Prostate gland (tissue), 2 donors: ENCODE results near the gene SLC25A33. TPM values are rescaled to one million over a fixed set of nuclear protein-coding genes. Genes with fewer than 3 reads are reported as not detected.
A peak's percentile ranks its signal among the peaks of the same experiment; 100 is the strongest.

Source experiments
- DNase-seq: peaks from one replicate; pipeline ENCODE4 v3.0.0-alpha.2; 2019; ENCODE audit warnings: low spot score
- H3K27ac ChIP-seq, 2 donors: fragments of 200-600 bp; sonication (generic); 2 replicates each; pipeline ENCODE4 v1.5.1; 2017 to 2019
- H3K27me3 ChIP-seq: fragments of 200-600 bp; sonication (generic); replicated peaks from 2 replicates; pipeline ENCODE4 v1.5.1; 2019; ENCODE audit not compliant: insufficient read depth
- H3K36me3 ChIP-seq, 2 donors: fragments of 200-600 bp; sonication (generic); 1 replicate in 1 of 2; 2 replicates in 1 of 2; pipeline versions ENCODE4 v1.5.1 to v1.8.1; 2017 to 2019
- H3K4me1 ChIP-seq: fragments of 200-600 bp; sonication (generic); replicated peaks from 2 replicates; pipeline ENCODE4 v1.5.1; 2019
- H3K4me3 ChIP-seq, 2 donors: fragments of 200-600 bp; sonication (generic); 2 replicates each; pipeline ENCODE4 v1.5.1; 2017 to 2019
- H3K9me3 ChIP-seq: fragments of 200-600 bp; sonication (generic); 2 replicates; pipeline ENCODE4 v1.5.1; 2017
- CTCF ChIP-seq, 4 experiments: fragments of 200-600 bp in 2 of 4; fragments of 450-650 bp in 2 of 4; sonication (generic) in 2 of 4; IDR thresholded peaks; 1 replicate in 3 of 4; 2 replicates in 1 of 4; pipeline ENCODE4 v1.5.1; 2016 to 2019; ENCODE audit warnings: antibody characterized with exemption in 4 of 4, mild to moderate bottlenecking in 2 of 4, moderate library complexity in 2 of 4
- POLR2A ChIP-seq: fragments of 450-650 bp; IDR thresholded peaks from one replicate; pipeline ENCODE4 v1.6.1; 2016; ENCODE audit warnings: antibody characterized with exemption, mild to moderate bottlenecking
- POLR2AphosphoS5 ChIP-seq: sonication (generic); formaldehyde crosslinking; IDR thresholded peaks from one replicate; pipeline ENCODE4 v1.6.1; 2017; ENCODE audit warnings: antibody characterized with exemption
- WGBS: methylation state at CpG from one replicate; pipeline ENCODE4 v1.1.5; 2018; 5-methylcytosine and 5-hydroxymethylcytosine counted together
- intact Hi-C: fragments of 100-400 bp; cut with DNase I; formaldehyde crosslinking; loops from one replicate; pipeline ENCODE4 v1.14.2; 2022
- total RNA-seq, 2 donors: library from RNA; depleted of rRNA; stranded (reverse); fragments of >200 nt; gene quantifications; one replicate each; pipeline ENCODE4 v1.1.0, GENCODE V29; 2016

The SLC25A33 gene
- total RNA-seq, 2 donors from 2014 or later, result 10.7 to 11.9 TPM

GRCh38 chr1:9549955-9550546 is 10.8 kb downstream of the SLC25A33 start:
- peaks cover 5% of the 10 kb centered on the region for H3K4me1 ChIP-seq
- intact Hi-C loops, result no loop called here
- TF ChIP-seq POLR2A (no peak), POLR2AphosphoS5 (no peak), CTCF (IDR thresholded peaks at IDR 0.05) (no peak)
- WGBS, result 95% methylated on average over 5 of the region's 6 CpGs
- no peak for DNase-seq
- no peak overlapping the region for H3K27ac ChIP-seq
- no peaks in the 10 kb centered on the region for H3K36me3 ChIP-seq
- no peaks in the 10 kb centered on the region for H3K9me3 ChIP-seq
- no peak overlapping the region for H3K4me3 ChIP-seq
- no peaks in the 10 kb centered on the region for H3K27me3 ChIP-seq

- 84% methylated on average over 1 of the region's 1 CpG for WGBS
- Histone ChIP-seq H3K4me3 (no peak overlapping the region), H3K36me3 (no peaks in the 10 kb centered on the region), H3K27me3 (no peaks in the 10 kb centered on the region), H3K27ac (peak overlapping the region; percentile 19 to 51), H3K4me1 (peaks cover 5% of the 10 kb centered on the region), H3K9me3 (no peaks in the 10 kb centered on the region)
- intact Hi-C loops, result no loop called here
- DNase-seq, result no peak
- TF ChIP-seq POLR2AphosphoS5, result no peak
- no peak for TF ChIP-seq POLR2A
- no peak for TF ChIP-seq CTCF (IDR thresholded peaks at IDR 0.05)
These were observed 12.7 kb downstream of the SLC25A33 start for GRCh38 chr1:9551984-9552383.

- intact Hi-C loops, result no loop called here
- Histone ChIP-seq H3K4me3 (no peak overlapping the region), H3K27me3 (no peaks in the 10 kb centered on the region), H3K36me3 (no peaks in the 10 kb centered on the region), H3K9me3 (no peaks in the 10 kb centered on the region), H3K4me1 (peaks cover 12% of the 10 kb centered on the region), H3K27ac (peak overlapping the region in 1 of 2 donors; percentile 68)
- 66% methylated on average over 4 of the region's 4 CpGs for WGBS
- peak; percentile 63 for DNase-seq
- TF ChIP-seq POLR2AphosphoS5, result peak; percentile 79
- no peak for TF ChIP-seq CTCF (IDR thresholded peaks at IDR 0.05)
- TF ChIP-seq POLR2A, result no peak
These were observed 14.5 kb downstream of the SLC25A33 start for GRCh38 chr1:9553736-9554144.

GRCh38 chr1:9555942-9556341 is 16.7 kb downstream of the SLC25A33 start:
- H3K27me3 ChIP-seq, result no peaks in the 10 kb centered on the region
- no peak for TF ChIP-seq POLR2A
- TF ChIP-seq POLR2AphosphoS5, result no peak
- TF ChIP-seq CTCF (IDR thresholded peaks at IDR 0.05), result no peak
- H3K36me3 ChIP-seq, result no peaks in the 10 kb centered on the region
- no peaks in the 10 kb centered on the region for H3K9me3 ChIP-seq
- no peak overlapping the region for H3K4me3 ChIP-seq
- H3K4me1 ChIP-seq, result peaks cover 20% of the 10 kb centered on the region
- whole genome bisulfite sequencing, result 88% methylated on average over 4 of the region's 4 CpGs
- intact Hi-C loops, result no loop called here
- H3K27ac ChIP-seq, result peak overlapping the region in 1 of 2 donors; percentile 60
- DNase-seq, result no peak

- TF ChIP-seq CTCF (IDR thresholded peaks at IDR 0.05) (no peak), POLR2AphosphoS5 (no peak), POLR2A (no peak)
- peaks cover 15% of the 10 kb centered on the region for H3K4me1 ChIP-seq
- intact Hi-C loops, result no loop called here
- H3K9me3 ChIP-seq, result no peaks in the 10 kb centered on the region
- no peak overlapping the region for H3K4me3 ChIP-seq
- no peaks in the 10 kb centered on the region for H3K27me3 ChIP-seq
- 90% methylated on average over 5 of the region's 5 CpGs for WGBS
- H3K27ac ChIP-seq, result no peak overlapping the region
- H3K36me3 ChIP-seq, result no peaks in the 10 kb centered on the region
- DNase-seq, result no peak
These were observed 18.4 kb downstream of the SLC25A33 start for GRCh38 chr1:9557624-9558023.
